Measurements from ENCODE around the gene PUSL1.

Gene PUSL1

GRCh38 chr1:1307923-1308755 lies at the start of gene PUSL1, which contains the start of gene ACAP3:
Gene PUSL1 (plus strand): TSS chr1:1308597. CDS start chr1:1308644, 47 bp downstream.
Gene ACAP3 (minus strand): TSS chr1:1307930. CDS start chr1:1307815, 115 bp downstream.
- DNase-seq (ENCODE audit: low read depth) = peak; percentile 82

GRCh38 chr1:1259119-1259488 lies 49.3 kb upstream of the PUSL1 start:
- DNase-seq (ENCODE audit: low read depth) = no peak

- no peak for DNase-seq (ENCODE audit: low read depth)
These were observed 48.9 kb upstream of the PUSL1 start for GRCh38 chr1:1259540-1259939.

- no peak for DNase-seq (ENCODE audit: low read depth)
These were observed 48.3 kb upstream of the PUSL1 start for GRCh38 chr1:1259951-1260600.

GRCh38 chr1:1260843-1261560 lies 47.4 kb upstream of the PUSL1 start:
- no peak for DNase-seq (ENCODE audit: low read depth)

GRCh38 chr1:1262071-1262470 lies 46.3 kb upstream of the PUSL1 start:
- DNase-seq (ENCODE audit: low read depth) = no peak

- DNase-seq (ENCODE audit: low read depth) = no peak
These were observed 45.6 kb upstream of the PUSL1 start for GRCh38 chr1:1262758-1263157.

GRCh38 chr1:1264026-1264425 lies 44.4 kb upstream of the PUSL1 start:
- no peak for DNase-seq (ENCODE audit: low read depth)

- no peak for DNase-seq (ENCODE audit: low read depth)
These were observed 43.5 kb upstream of the PUSL1 start for GRCh38 chr1:1264868-1265272.

GRCh38 chr1:1267488-1268283 lies 40.7 kb upstream of the PUSL1 start:
- DNase-seq (ENCODE audit: low read depth) = no peak

GRCh38 chr1:1268284-1268682 lies 40.1 kb upstream of the PUSL1 start:
- DNase-seq (ENCODE audit: low read depth) = no peak

GRCh38 chr1:1270813-1271212 lies 37.6 kb upstream of the PUSL1 start:
- DNase-seq (ENCODE audit: low read depth) = no peak

GRCh38 chr1:1272341-1273208 lies 35.8 kb upstream of the PUSL1 start:
- DNase-seq (ENCODE audit: low read depth) = no peak

- no peak for DNase-seq (ENCODE audit: low read depth)
These were observed 35.2 kb upstream of the PUSL1 start for GRCh38 chr1:1273209-1273511.

GRCh38 chr1:1273512-1274298 lies 34.7 kb upstream of the PUSL1 start, which contains the start of gene UBE2J2:
Gene UBE2J2 (minus strand): TSS chr1:1273854. CDS start chr1:1267992, 5,862 bp downstream.
- peak; percentile 92 for DNase-seq (ENCODE audit: low read depth)

- no peak for DNase-seq (ENCODE audit: low read depth)
These were observed 34.0 kb upstream of the PUSL1 start for GRCh38 chr1:1274299-1274930.

- DNase-seq (ENCODE audit: low read depth) = no peak
These were observed 33.4 kb upstream of the PUSL1 start for GRCh38 chr1:1274931-1275431.

- DNase-seq (ENCODE audit: low read depth) = no peak
These were observed 32.6 kb upstream of the PUSL1 start for GRCh38 chr1:1275836-1276235.

GRCh38 chr1:1278620-1279019 lies 29.8 kb upstream of the PUSL1 start:
- DNase-seq (ENCODE audit: low read depth) = no peak

GRCh38 chr1:1279028-1279427 lies 29.4 kb upstream of the PUSL1 start:
- DNase-seq (ENCODE audit: low read depth) = no peak
